Small intestine (tissue), 7 donors: ENCODE results near the gene KIFC3. TPM values are rescaled to one million over a fixed set of nuclear protein-coding genes. Genes with fewer than 3 reads are reported as not detected.
A peak's percentile ranks its signal among the peaks of the same experiment; 100 is the strongest.

Experiments used
- DNase-seq, 2 donors: peaks; one replicate each; pipeline versions ENCODE4 v3.0.0 to v3.0.0-alpha.2; 2013
- FAIRE-seq: peaks from 2 replicates; lab custom pipeline; 2012; peaks lifted over from hg19 to GRCh38; lab: Jason Lieb, UNC
- H3K27ac ChIP-seq, 3 donors: one replicate each; pipeline ENCODE4 v1.5.1; 2013; ENCODE audit warnings: low read length in 2 of 3, mild to moderate bottlenecking in 2 of 3, control low read depth in 1 of 3, inconsistent platforms in 1 of 3, low read depth in 1 of 3, moderate library complexity in 1 of 3
- H3K27me3 ChIP-seq, 3 donors: one replicate each; pipeline ENCODE4 v1.6.1; 2013; ENCODE audit warnings: low read length in 3 of 3, inconsistent platforms in 1 of 3; ENCODE audit not compliant: control insufficient read depth in 3 of 3, insufficient read depth in 3 of 3
- H3K36me3 ChIP-seq, 3 donors: one replicate each; pipeline ENCODE4 v1.6.1; 2013; ENCODE audit warnings: low read length in 3 of 3, inconsistent platforms in 1 of 3, low read depth in 1 of 3, mild to moderate bottlenecking in 1 of 3, moderate library complexity in 1 of 3; ENCODE audit not compliant: control insufficient read depth in 3 of 3, insufficient read depth in 2 of 3
- H3K4me1 ChIP-seq, 3 donors: one replicate each; pipeline ENCODE4 v1.6.1; 2013; ENCODE audit warnings: low read length in 2 of 3, inconsistent platforms in 1 of 3, low read depth in 1 of 3, mild to moderate bottlenecking in 1 of 3, moderate library complexity in 1 of 3; ENCODE audit not compliant: control insufficient read depth in 3 of 3, insufficient read depth in 2 of 3
- H3K4me3 ChIP-seq, 3 donors: one replicate each; pipeline ENCODE4 v1.5.1; 2013; ENCODE audit warnings: low read length in 3 of 3, control low read depth in 1 of 3, inconsistent platforms in 1 of 3, low read depth in 1 of 3, mild to moderate bottlenecking in 1 of 3, moderate library complexity in 1 of 3
- H3K9me3 ChIP-seq, 2 donors: one replicate each; pipeline ENCODE4 v1.6.1; 2013; ENCODE audit warnings: low read depth in 1 of 2, low read length in 1 of 2; ENCODE audit not compliant: control insufficient read depth in 2 of 2, insufficient read depth in 1 of 2
- whole genome bisulfite sequencing, 3 donors: extraction: QIAGEN DNeasy Blood & Tissue Kit; methylation state at CpG; one replicate each; pipeline ENCODE4 v1.1.7; 2013; 5-methylcytosine and 5-hydroxymethylcytosine counted together
- polyA plus RNA-seq, 4 donors: library from polyadenylated mRNA; stranded (reverse) in 3 of 4; unstranded in 1 of 4; fragments of 200-250 nt in 3 of 4; fragments of 120-200 nt in 1 of 4; gene quantifications; one replicate each; pipeline versions ENCODE4 v1.2.1 to v1.2.3, GENCODE V29; 2013
- donor health status: healthy with polysubstance abuse.
- donor health status: control.
- donor health status: control.
- donor health status: Bipolar disorder and iron deficiency.
- donor health status: healthy.

Gene KIFC3
- polyA plus RNA-seq, 4 donors = 12.8 to 237 (median 131) TPM

DNA sequence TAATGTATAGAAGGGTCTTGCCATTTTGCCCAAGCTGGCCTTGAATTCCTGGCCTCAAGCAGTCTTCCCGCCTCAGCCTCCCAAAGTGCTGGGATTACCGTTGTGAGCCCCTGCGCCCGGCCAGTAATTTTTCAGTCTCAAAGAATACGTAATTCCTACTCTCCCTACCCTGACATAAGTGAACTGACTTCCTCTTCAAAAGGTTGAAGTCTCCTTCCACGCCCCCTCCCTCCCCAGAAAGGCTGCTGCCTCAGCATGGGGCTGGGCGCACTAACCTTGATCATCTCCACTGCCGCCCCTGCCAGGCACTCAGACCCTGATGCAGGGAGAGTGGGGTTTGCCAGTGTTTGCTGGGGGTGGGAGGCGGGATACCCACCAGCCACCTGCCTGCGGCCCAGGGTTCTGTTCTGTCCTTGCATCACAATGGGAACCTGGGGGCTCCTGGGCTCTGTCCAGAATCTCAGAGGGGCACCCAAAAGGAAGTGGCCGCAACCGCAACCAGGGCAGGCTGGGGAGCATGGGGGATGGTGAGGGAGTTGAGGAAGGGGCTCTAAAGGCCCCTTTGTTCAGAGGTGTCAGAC lies 27.5 kb downstream of the KIFC3 start:
- H3K4me1 ChIP-seq = peaks cover 0 to 16% (median 0%) of the 10 kb centered on the region in 3 donors
- peaks cover 0 to 77% (median 10%) of the 10 kb centered on the region in 3 donors for H3K36me3 ChIP-seq
- H3K4me3 ChIP-seq = no peak overlapping the region
- no peak for FAIRE-seq
- peak in 1 of 2 donors; percentile 43 for DNase-seq
- WGBS, 3 donors = 80 to 82% (median 82%) methylated on average over 12 of the region's 12 CpGs
- no peaks in the 10 kb centered on the region for H3K27me3 ChIP-seq
- H3K9me3 ChIP-seq = no peaks in the 10 kb centered on the region
- H3K27ac ChIP-seq = no peak overlapping the region

GRCh38 chr16:57773655-57774295 lies 28.5 kb downstream of the KIFC3 start:
- no peak for DNase-seq
- H3K36me3 ChIP-seq = peaks cover 0 to 85% (median 10%) of the 10 kb centered on the region in 3 donors
- peaks cover 0 to 16% (median 0%) of the 10 kb centered on the region in 3 donors for H3K4me1 ChIP-seq
- H3K4me3 ChIP-seq = no peak overlapping the region
- H3K27ac ChIP-seq = no peak overlapping the region
- no peaks in the 10 kb centered on the region for H3K27me3 ChIP-seq
- no peaks in the 10 kb centered on the region for H3K9me3 ChIP-seq
- 89 to 90% (median 89%) methylated on average over 11 of the region's 11 CpGs for WGBS, 3 donors
- FAIRE-seq = no peak

DNA sequence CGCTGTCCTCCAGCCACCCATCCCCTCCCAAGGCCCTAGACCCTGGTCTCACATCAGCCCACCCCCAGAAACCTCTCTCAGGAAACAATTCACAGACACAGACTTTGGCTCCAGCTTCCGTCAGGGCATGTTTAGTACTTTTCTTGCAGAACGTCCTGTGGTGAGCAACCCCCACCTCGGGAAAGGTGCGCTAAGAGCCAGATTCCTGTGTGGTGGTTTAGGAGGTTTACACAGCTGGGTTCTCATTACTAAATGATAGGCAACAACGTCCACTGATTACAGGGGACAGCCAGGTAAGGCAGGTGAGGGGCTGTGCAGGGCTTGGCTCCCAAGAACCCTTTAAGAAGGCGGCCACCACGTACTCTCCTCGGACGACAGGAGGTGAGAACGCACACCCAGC lies 29.3 kb downstream of the KIFC3 start:
- DNase-seq (no peak), FAIRE-seq (no peak)
- Histone ChIP-seq H3K27ac (no peak overlapping the region), H3K36me3 (peaks cover 0 to 84% (median 10%) of the 10 kb centered on the region in 3 donors), H3K4me3 (no peak overlapping the region), H3K27me3 (no peaks in the 10 kb centered on the region), H3K4me1 (peaks cover 0 to 16% (median 0%) of the 10 kb centered on the region in 3 donors), H3K9me3 (no peaks in the 10 kb centered on the region)
- WGBS, 3 donors = 70 to 81% (median 75%) methylated on average over 11 of the region's 11 CpGs

- Histone ChIP-seq H3K27ac (no peak overlapping the region), H3K4me3 (no peak overlapping the region), H3K4me1 (peaks cover 0 to 14% (median 0%) of the 10 kb centered on the region in 3 donors), H3K27me3 (no peaks in the 10 kb centered on the region), H3K9me3 (no peaks in the 10 kb centered on the region), H3K36me3 (peaks cover 0 to 89% (median 10%) of the 10 kb centered on the region in 3 donors)
- FAIRE-seq (no peak), DNase-seq (no peak)
- WGBS, 3 donors = 92 to 95% (median 94%) methylated on average over 26 of the region's 26 CpGs
Observed at GRCh38 chr16:57771141-57771785, 31.0 kb downstream of the KIFC3 start.

GRCh38 chr16:57770361-57770760 lies 31.9 kb downstream of the KIFC3 start:
- Histone ChIP-seq H3K9me3 (no peaks in the 10 kb centered on the region), H3K4me3 (no peak overlapping the region), H3K27ac (no peak overlapping the region), H3K36me3 (peaks cover 0 to 89% (median 5%) of the 10 kb centered on the region in 3 donors), H3K4me1 (peaks cover 0 to 6% (median 0%) of the 10 kb centered on the region in 3 donors), H3K27me3 (no peaks in the 10 kb centered on the region)
- 91 to 94% (median 92%) methylated on average over 15 of the region's 15 CpGs for WGBS, 3 donors
- FAIRE-seq (no peak), DNase-seq (no peak)

DNA sequence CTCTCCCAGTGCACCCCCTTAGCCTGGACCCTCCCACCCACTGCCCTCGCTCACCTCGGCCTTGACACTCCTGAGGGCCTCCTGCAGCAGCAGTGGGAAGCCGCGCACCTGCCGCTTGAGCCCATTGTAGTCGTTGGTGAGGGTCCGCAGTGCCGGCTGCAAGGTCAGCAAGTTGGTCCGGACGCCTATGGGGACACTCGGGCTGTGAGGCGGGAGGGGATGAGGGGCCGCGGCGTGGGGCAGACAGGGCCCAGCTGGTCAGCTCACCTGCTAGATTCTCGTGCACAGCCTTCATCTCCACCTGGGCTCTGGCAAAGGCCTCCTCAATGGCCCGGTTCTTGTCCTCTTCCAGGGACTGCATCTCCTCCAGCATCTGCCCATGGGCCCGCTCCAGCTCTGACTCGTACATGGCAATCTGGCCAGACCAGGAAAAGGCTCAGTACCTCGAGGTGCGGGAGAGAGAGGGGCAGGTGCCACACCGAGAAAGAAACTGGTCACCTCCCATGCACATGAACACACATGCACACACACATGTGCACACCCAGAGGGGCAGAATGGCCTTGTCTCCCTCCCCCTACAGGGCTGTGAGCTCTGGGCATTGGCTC lies 32.6 kb downstream of the KIFC3 start:
- DNase-seq (no peak), FAIRE-seq (no peak)
- H3K27ac ChIP-seq = no peak overlapping the region
- 89 to 93% (median 91%) methylated on average over 15 to 22 of the region's 22 CpGs for WGBS, 3 donors
- peaks cover 0 to 88% (median 5%) of the 10 kb centered on the region in 3 donors for H3K36me3 ChIP-seq
- no peaks in the 10 kb centered on the region for H3K9me3 ChIP-seq
- H3K4me1 ChIP-seq = no peaks in the 10 kb centered on the region
- no peak overlapping the region for H3K4me3 ChIP-seq
- no peaks in the 10 kb centered on the region for H3K27me3 ChIP-seq

- H3K9me3 ChIP-seq = no peaks in the 10 kb centered on the region
- H3K27ac ChIP-seq = no peak overlapping the region
- no peaks in the 10 kb centered on the region for H3K4me1 ChIP-seq
- H3K27me3 ChIP-seq = no peaks in the 10 kb centered on the region
- DNase-seq = no peak
- H3K36me3 ChIP-seq = peaks cover 0 to 92% (median 20%) of the 10 kb centered on the region in 3 donors
- no peak for FAIRE-seq
- WGBS, 3 donors = 91 to 92% (median 92%) methylated on average over 15 of the region's 15 CpGs
- no peak overlapping the region for H3K4me3 ChIP-seq
Observed at GRCh38 chr16:57766714-57767348, 35.5 kb downstream of the KIFC3 start.
